ENCODE measurements around the gene GPRC5D.

GRCh38 chr12:12891881-12892355, 60.1 kb downstream of the GPRC5D start:
- TF ChIP-seq CTCF (IDR thresholded peaks at IDR 0.05) (no peak), POLR2AphosphoS5 (IDR thresholded peaks at IDR 0.05) (no peak)
